Measurements from ENCODE around the gene PRKG1. TPM values are rescaled to one million over a fixed set of nuclear protein-coding genes. Genes with fewer than 3 reads are reported as not detected.

PRKG1 gene
- total RNA-seq, 1 experiment from 2014 or later, result 10.4 TPM

- WGBS (ENCODE audit: extremely low coverage, insufficient read length, low lambda C conversion rate), result no CpG with 5 or more reads among the region's 1 CpG
- H4K91ac ChIP-seq (ENCODE audit: insufficient read length, low read depth, low read length), result no peak overlapping the region
Measured at GRCh38 chr10:51066231-51066630, 8.1 kb upstream of the PRKG1 start.

More at GRCh38 chr10:51066231-51066630, 8.1 kb upstream of the PRKG1 start:
- H3K4me3 Mint-ChIP-seq, result no peak overlapping the region
- Histone ChIP-seq H2BK15ac (ENCODE audit: low read depth, low read length) (no peak overlapping the region), H3K56ac (ENCODE audit: insufficient read length, low read depth, low read length) (no peak overlapping the region), H2BK12ac (ENCODE audit: insufficient read length, low read depth, low read length) (no peak overlapping the region), H3K23me2 (ENCODE audit: insufficient read length, low read depth, low read length, poor library complexity, severe bottlenecking) (no peaks in the 10 kb centered on the region), H3K27me3 (ENCODE audit: insufficient read depth, low read length) (no peaks in the 10 kb centered on the region), H3K79me1 (ENCODE audit: insufficient read depth, low read depth, low read length, poor library complexity, severe bottlenecking) (no peaks in the 10 kb centered on the region), H3K9ac (ENCODE audit: extremely low read depth, insufficient read length, low read length) (no peak overlapping the region), H2BK20ac (ENCODE audit: low read depth, low read length, poor library complexity, severe bottlenecking) (no peak overlapping the region), H3K18ac (ENCODE audit: insufficient read length, low read depth, low read length) (no peak overlapping the region), H3K14ac (ENCODE audit: insufficient read depth, low read length) (no peak overlapping the region), H3K23ac (ENCODE audit: insufficient read length, low read depth, low read length) (no peak overlapping the region), H4K8ac (replicated peaks; ENCODE audit: insufficient read length, low read depth, low read length) (no peak overlapping the region), H2BK120ac (ENCODE audit: low read depth, low read length, poor library complexity, severe bottlenecking) (no peak overlapping the region), H4K20me1 (ENCODE audit: control insufficient read depth, insufficient read depth, insufficient read length) (no peaks in the 10 kb centered on the region), H2BK5ac (ENCODE audit: insufficient read length, low read length) (no peak overlapping the region), H3K4ac (ENCODE audit: low read depth, low read length) (no peak overlapping the region), H3K27ac (ENCODE audit: insufficient read length, low read depth, low read length) (no peak overlapping the region), H3T11ph (ENCODE audit: low read length) (no peak overlapping the region), H3K4me2 (ENCODE audit: insufficient read depth, insufficient read length, low read length) (no peak overlapping the region), H2AK5ac (ENCODE audit: insufficient read length, low read length) (no peak overlapping the region), H3K79me2 (ENCODE audit: insufficient read depth, low read length) (no peaks in the 10 kb centered on the region), H2AFZ (ENCODE audit: low read length) (no peak overlapping the region), H3K9me3 (ENCODE audit: control insufficient read depth, low read depth, low read length) (no peaks in the 10 kb centered on the region), H4K5ac (ENCODE audit: insufficient read length, low read depth, low read length) (no peak overlapping the region), H3K4me1 (ENCODE audit: insufficient read depth, low read length) (no peaks in the 10 kb centered on the region)
- H3K27me3 Mint-ChIP-seq (ENCODE audit: low read depth), result no peaks in the 10 kb centered on the region
- H3K9me3 Mint-ChIP-seq, result no peaks in the 10 kb centered on the region
- H3K4me1 Mint-ChIP-seq, result no peaks in the 10 kb centered on the region
- H3K27ac Mint-ChIP-seq, result no peak overlapping the region
- TF ChIP-seq CTCF (conservative IDR thresholded peaks at IDR 0.05), result no peak
- no peak for DNase-seq
- peaks cover 0 to 1% (median 0%) of the 10 kb centered on the region in 3 experiments; a peak in 1 of 7 replicates for H3K36me3 Mint-ChIP-seq (ENCODE audit: insufficient read depth in 1 of 3, low read depth in 3 of 3)

Data from H9 (cell line).